D721Med (cell line): Measurements from ENCODE around the gene ST7L.

Experiments
- DNase-seq: peaks from one replicate; pipeline ENCODE4 v3.0.0; 2011; ENCODE audit warnings: low spot score; ENCODE audit not compliant: insufficient read length
- FAIRE-seq: peaks from 2 replicates; lab custom pipeline; 2011; peaks lifted over from hg19 to GRCh38; lab: Jason Lieb, UNC
- TF ChIP-seq, protein P1 (sequence below): IDR thresholded peaks from 2 replicates; pipeline ENCODE4 v1.5.1; 2012; ENCODE audit warnings: mild to moderate bottlenecking, control low read depth; ENCODE audit not compliant: insufficient read depth; ENCODE audit errors: missing control alignments

ST7L gene

GRCh38 chr1:112511897-112512296 is 107.0 kb downstream of the ST7L start:
- DNase-seq, result no peak
- FAIRE-seq, result no peak

GRCh38 chr1:112510340-112510739 is 108.6 kb downstream of the ST7L start:
- DNase-seq (no peak), FAIRE-seq (no peak)
- TF ChIP-seq, protein P1, sequence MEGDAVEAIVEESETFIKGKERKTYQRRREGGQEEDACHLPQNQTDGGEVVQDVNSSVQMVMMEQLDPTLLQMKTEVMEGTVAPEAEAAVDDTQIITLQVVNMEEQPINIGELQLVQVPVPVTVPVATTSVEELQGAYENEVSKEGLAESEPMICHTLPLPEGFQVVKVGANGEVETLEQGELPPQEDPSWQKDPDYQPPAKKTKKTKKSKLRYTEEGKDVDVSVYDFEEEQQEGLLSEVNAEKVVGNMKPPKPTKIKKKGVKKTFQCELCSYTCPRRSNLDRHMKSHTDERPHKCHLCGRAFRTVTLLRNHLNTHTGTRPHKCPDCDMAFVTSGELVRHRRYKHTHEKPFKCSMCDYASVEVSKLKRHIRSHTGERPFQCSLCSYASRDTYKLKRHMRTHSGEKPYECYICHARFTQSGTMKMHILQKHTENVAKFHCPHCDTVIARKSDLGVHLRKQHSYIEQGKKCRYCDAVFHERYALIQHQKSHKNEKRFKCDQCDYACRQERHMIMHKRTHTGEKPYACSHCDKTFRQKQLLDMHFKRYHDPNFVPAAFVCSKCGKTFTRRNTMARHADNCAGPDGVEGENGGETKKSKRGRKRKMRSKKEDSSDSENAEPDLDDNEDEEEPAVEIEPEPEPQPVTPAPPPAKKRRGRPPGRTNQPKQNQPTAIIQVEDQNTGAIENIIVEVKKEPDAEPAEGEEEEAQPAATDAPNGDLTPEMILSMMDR, result no peak

More at GRCh38 chr1:112511897-112512296, 107.0 kb downstream of the ST7L start:
- TF ChIP-seq, protein P1, result no peak

DNA sequence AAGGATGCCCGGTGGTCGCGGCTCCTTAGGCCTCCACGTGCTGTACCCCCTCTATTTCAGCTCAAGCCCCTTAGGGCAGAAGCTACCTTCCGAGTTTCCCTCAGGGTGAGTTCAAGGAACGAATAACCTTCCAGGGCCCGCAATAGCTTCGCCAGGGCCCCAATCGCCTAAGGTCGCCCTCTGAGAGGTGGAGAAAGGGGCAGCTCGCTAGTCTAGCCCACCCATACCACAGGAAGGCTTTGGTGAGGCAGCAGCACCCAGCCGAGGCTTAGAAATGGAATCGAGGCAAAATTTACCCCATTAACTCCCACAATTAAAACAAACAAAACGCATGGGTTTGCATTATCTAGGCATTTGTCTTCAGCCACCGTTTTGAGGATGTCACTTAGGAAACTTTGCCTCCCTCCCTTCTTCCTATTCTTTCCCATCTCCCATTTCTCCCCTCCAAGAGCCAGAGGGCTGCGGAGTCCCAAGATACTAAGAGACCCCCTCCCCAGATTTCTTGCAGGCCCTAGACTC is 109.2 kb downstream of the ST7L start:
- no peak for FAIRE-seq
- TF ChIP-seq, protein P1, result no peak
- no peak for DNase-seq

GRCh38 chr1:112509005-112509659 is 109.8 kb downstream of the ST7L start:
- DNase-seq (no peak), FAIRE-seq (no peak)
- TF ChIP-seq, protein P1, result no peak

DNA sequence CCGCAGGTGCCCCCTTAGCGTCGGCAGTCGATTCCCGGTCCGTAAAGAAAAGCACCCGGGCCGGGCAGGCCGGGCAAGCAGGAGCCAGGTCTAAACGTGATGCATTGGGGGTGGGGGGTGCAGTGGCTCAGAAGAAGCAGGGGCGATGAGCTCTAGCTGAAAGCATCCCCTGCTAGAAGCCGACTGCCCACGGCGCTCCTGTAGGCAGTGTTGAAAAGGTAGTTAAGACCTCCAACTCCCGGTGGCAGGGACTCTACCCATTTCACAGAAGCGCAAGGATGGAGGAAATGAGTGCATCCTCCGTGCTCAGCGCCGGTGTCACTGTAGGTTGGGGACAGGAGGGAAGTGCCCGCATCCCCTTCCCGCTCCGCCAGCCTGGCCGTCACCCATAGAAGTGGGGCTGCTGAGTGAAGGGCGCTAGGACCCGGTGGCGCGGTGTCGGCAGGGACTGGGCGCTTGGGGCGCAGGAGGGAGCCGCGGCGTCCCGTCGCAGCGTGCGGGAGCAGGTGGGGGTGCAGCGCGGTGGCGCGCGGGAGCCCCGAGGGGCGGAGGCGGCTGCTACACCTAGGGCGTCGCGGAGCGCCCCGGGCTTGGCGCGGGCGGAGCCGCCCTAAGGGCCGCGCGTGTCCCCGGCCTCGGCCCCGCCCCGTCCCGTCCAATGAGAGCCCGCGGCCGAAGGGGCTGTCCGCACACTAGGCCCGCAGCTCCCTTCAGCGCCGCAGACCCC is 110.5 kb downstream of the ST7L start, which contains the start of gene WNT2B:
WNT2B (plus strand) TSS at position 688 of the 727 bp plus-strand sequence. CDS start 298 bp downstream, outside the sequence.
- TF ChIP-seq, protein P1, result no peak
- peak; percentile 59 for DNase-seq
- FAIRE-seq, result no peak

DNA sequence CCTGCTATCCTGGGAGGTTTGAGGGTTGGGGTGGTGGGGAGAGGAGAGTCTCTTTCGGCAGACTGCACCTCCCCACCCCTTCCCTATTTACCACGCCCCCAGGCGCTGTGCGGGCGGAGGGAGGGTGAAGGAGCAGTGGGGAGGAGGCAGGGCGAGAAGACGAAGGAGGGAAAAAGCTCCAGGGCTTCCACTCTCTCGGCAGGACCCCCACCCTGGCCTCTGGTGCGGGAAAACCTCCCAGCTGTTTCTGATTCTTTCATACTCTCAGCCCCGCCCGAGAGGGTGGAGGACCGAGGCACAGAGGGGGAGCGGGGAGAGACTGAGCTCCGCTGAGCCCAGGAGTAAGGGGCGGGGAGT is 111.0 kb downstream of the ST7L start:
- DNase-seq (peak; percentile 58), FAIRE-seq (no peak)

More for the DNA sequence above, 111.0 kb downstream of the ST7L start:
- TF ChIP-seq, protein P1, result no peak
